OCI-LY3 (cell line): ENCODE results near the gene IQCE.
A peak's percentile ranks its signal among the peaks of the same experiment; 100 is the strongest.

ENCODE experiments used
- H2AFZ ChIP-seq: fragments of 200-600, 300-600 bp; shearing (Covaris generic); 2 replicates; pipeline ENCODE4 v1.6.0; 2014; ENCODE audit warnings: antibody characterized with exemption, low read depth, low read length
- H3K27ac ChIP-seq: fragments of 200-600, 300-600 bp; sonication (generic); 2 replicates; pipeline ENCODE4 v1.5.1; 2014; ENCODE audit warnings: mild to moderate bottlenecking, low read length, moderate library complexity, mixed read lengths
- H3K27me3 ChIP-seq: fragments of 200-600, 300-600 bp; sonication (generic); 2 replicates; pipeline ENCODE4 v1.6.1; 2014; ENCODE audit warnings: low read depth, low read length, mixed read lengths
- H3K36me3 ChIP-seq: fragments of 200-600, 300-600 bp; sonication (generic); replicated peaks from 2 replicates; pipeline ENCODE3; 2014; ENCODE audit warnings: low read depth, low read length, mixed read lengths
- H3K4me1 ChIP-seq: fragments of 300-600, 200-600 bp; sonication (generic); 2 replicates; pipeline ENCODE4 v1.6.1; 2014; ENCODE audit warnings: low read length, mixed read lengths
- H3K4me2 ChIP-seq: fragments of 200-600, 300-600 bp; sonication (generic); 2 replicates; pipeline ENCODE4 v1.6.1; 2014; ENCODE audit warnings: low read length, mixed read lengths
- H3K4me3 ChIP-seq: fragments of 300-600, 200-600 bp; sonication (generic); 2 replicates; pipeline ENCODE4 v1.5.1; 2014; ENCODE audit warnings: antibody characterized with exemption, mild to moderate bottlenecking, low read length, moderate library complexity
- H3K79me2 ChIP-seq: fragments of 300-600, 200-600 bp; shearing (Covaris generic); 2 replicates; pipeline ENCODE4 v1.6.1; 2014; ENCODE audit warnings: mild to moderate bottlenecking, low read length, mixed read lengths
- H3K9ac ChIP-seq: fragments of 300-600, 200-600 bp; shearing (Covaris generic); 2 replicates; pipeline ENCODE4 v1.6.0; 2014; ENCODE audit warnings: mild to moderate bottlenecking, low read length, moderate library complexity
- H3K9me3 ChIP-seq: fragments of 200-600, 300-600 bp; shearing (Covaris generic); 2 replicates; pipeline ENCODE4 v1.6.1; 2014; ENCODE audit warnings: low read length, mixed read lengths; ENCODE audit not compliant: insufficient read depth
- H4K20me1 ChIP-seq: fragments of 200-600, 300-600 bp; sonication (generic); 2 replicates; pipeline ENCODE4 v1.6.1; 2016; ENCODE audit warnings: low read length, mixed read lengths; ENCODE audit not compliant: insufficient read depth
- EZH2phosphoT487 ChIP-seq: fragments of 200-600 bp; shearing (Covaris generic); IDR thresholded peaks from 2 replicates; pipeline ENCODE4 v1.6.1; 2018; ENCODE audit warnings: antibody characterized with exemption, mixed run types, low read depth
- TF ChIP-seq, protein P1 (sequence below): fragments of 200-600, 300-600 bp; sonication (generic); IDR thresholded peaks from 2 replicates; pipeline ENCODE4 v1.5.1; 2014; ENCODE audit warnings: antibody characterized with exemption, low read length, low read depth

IQCE gene

DNA sequence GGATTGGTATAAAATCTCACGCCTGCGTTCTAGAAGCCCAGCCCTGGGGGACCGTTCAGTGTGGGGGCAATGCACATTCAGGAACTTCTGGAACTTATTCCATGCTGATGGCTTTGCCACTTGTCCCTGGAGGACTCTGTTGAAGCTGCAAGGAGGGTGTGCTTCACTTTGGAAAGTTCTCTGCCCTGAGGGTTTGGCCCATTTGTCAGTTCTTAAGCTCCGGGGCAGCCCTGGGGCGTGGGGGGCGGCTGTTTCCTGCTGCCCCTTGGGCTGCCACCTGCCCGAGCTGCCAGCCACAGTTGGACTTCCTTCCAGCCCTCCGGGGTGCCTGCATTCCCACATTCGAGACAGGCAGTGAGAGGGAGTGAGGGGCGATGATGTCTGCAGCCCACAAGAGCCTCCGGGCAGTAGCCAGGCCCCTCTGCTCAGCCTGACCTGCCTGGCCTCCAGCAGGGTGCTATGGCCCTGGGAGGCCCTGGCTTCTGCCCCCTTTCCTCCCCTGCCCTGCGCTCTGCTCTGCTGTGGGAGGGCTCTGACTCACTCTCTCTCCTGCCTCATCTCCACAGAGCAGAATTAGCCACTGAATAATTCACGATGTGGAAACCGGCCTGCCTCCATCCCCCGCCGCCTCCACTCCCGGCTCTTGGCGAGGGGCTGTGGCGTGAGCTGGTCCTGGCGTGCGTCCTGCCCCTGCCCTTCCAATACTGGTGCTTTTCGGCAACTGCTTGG is 74.9 kb downstream of the IQCE start:
- no peak for TF ChIP-seq EZH2phosphoT487
- TF ChIP-seq, protein P1, sequence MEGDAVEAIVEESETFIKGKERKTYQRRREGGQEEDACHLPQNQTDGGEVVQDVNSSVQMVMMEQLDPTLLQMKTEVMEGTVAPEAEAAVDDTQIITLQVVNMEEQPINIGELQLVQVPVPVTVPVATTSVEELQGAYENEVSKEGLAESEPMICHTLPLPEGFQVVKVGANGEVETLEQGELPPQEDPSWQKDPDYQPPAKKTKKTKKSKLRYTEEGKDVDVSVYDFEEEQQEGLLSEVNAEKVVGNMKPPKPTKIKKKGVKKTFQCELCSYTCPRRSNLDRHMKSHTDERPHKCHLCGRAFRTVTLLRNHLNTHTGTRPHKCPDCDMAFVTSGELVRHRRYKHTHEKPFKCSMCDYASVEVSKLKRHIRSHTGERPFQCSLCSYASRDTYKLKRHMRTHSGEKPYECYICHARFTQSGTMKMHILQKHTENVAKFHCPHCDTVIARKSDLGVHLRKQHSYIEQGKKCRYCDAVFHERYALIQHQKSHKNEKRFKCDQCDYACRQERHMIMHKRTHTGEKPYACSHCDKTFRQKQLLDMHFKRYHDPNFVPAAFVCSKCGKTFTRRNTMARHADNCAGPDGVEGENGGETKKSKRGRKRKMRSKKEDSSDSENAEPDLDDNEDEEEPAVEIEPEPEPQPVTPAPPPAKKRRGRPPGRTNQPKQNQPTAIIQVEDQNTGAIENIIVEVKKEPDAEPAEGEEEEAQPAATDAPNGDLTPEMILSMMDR = no peak
- Histone ChIP-seq H3K4me3 (peak overlapping the region; percentile 98), H3K79me2 (no peaks in the 10 kb centered on the region; the same call in 1 of the 2 replicates), H4K20me1 (peaks cover 12% of the 10 kb centered on the region; the same call in 1 of the 2 replicates), H3K4me1 (peaks cover 25% of the 10 kb centered on the region), H3K27me3 (no peaks in the 10 kb centered on the region), H3K9me3 (no peaks in the 10 kb centered on the region), H3K27ac (no peak overlapping the region), H3K9ac (peak overlapping the region; percentile 84), H2AFZ (no peak overlapping the region), H3K36me3 (no peaks in the 10 kb centered on the region), H3K4me2 (peak overlapping the region; percentile 84)

GRCh38 chr7:2634267-2635145 is 75.7 kb downstream of the IQCE start:
- no peaks in the 10 kb centered on the region for H3K27me3 ChIP-seq
- H3K9me3 ChIP-seq = no peaks in the 10 kb centered on the region
- H3K4me3 ChIP-seq = no peak overlapping the region
- peaks cover 25% of the 10 kb centered on the region for H3K4me1 ChIP-seq
- no peak for TF ChIP-seq EZH2phosphoT487
- TF ChIP-seq, protein P1 = no peak
- H2AFZ ChIP-seq = no peak overlapping the region
- H3K27ac ChIP-seq = no peak overlapping the region
- H3K79me2 ChIP-seq = no peaks in the 10 kb centered on the region; the same call in 1 of the 2 replicates
- H3K36me3 ChIP-seq = no peaks in the 10 kb centered on the region
- 0 out of 2 replicates have a peak overlapping the region, but pooled peaks have one; percentile 84 for H3K4me2 ChIP-seq
- H3K9ac ChIP-seq = no peak overlapping the region
- peaks cover 12% of the 10 kb centered on the region; the same call in 1 of the 2 replicates for H4K20me1 ChIP-seq

GRCh38 chr7:2635148-2635668 is 76.4 kb downstream of the IQCE start:
- Histone ChIP-seq H3K27me3 (no peaks in the 10 kb centered on the region), H4K20me1 (peaks cover 12% of the 10 kb centered on the region; the same call in 1 of the 2 replicates), H3K9me3 (no peaks in the 10 kb centered on the region), H3K79me2 (no peaks in the 10 kb centered on the region; the same call in 1 of the 2 replicates), H3K4me2 (no peak overlapping the region), H3K36me3 (no peaks in the 10 kb centered on the region), H2AFZ (no peak overlapping the region), H3K27ac (no peak overlapping the region), H3K4me1 (peaks cover 25% of the 10 kb centered on the region), H3K4me3 (no peak overlapping the region), H3K9ac (no peak overlapping the region)
- TF ChIP-seq, protein P1 = no peak
- no peak for TF ChIP-seq EZH2phosphoT487
